OCI-LY3 (cell line): ENCODE data around the gene MXRA5.

ENCODE experiments used
- EZH2phosphoT487 ChIP-seq: fragments of 200-600 bp; shearing (Covaris generic); IDR thresholded peaks from 2 replicates; pipeline ENCODE4 v1.6.1; 2018; ENCODE audit warnings: antibody characterized with exemption, mixed run types, low read depth
- TF ChIP-seq, protein P1 (sequence below): fragments of 200-600, 300-600 bp; sonication (generic); IDR thresholded peaks from 2 replicates; pipeline ENCODE4 v1.5.1; 2014; ENCODE audit warnings: antibody characterized with exemption, low read length, low read depth

DNA sequence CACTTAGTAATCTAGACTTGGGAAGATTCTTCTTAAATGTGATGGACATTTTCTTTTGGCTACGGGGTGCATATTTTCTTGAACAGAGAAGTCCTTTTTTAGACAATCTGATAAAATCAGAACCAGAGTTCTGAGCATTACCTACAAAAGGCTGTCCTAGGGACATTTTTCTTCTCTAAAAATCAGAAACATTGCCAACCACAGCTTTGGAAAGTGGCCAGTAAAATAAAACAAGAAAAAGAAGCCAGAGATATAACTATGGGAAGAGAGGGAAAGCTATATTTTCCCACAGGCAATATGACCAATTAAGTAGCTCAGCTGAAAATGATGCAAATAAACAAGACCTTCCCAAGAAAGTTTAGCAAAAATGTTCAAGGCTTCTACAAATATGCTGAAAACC lies 55.9 kb downstream of the MXRA5 start:
- TF ChIP-seq, protein P1, sequence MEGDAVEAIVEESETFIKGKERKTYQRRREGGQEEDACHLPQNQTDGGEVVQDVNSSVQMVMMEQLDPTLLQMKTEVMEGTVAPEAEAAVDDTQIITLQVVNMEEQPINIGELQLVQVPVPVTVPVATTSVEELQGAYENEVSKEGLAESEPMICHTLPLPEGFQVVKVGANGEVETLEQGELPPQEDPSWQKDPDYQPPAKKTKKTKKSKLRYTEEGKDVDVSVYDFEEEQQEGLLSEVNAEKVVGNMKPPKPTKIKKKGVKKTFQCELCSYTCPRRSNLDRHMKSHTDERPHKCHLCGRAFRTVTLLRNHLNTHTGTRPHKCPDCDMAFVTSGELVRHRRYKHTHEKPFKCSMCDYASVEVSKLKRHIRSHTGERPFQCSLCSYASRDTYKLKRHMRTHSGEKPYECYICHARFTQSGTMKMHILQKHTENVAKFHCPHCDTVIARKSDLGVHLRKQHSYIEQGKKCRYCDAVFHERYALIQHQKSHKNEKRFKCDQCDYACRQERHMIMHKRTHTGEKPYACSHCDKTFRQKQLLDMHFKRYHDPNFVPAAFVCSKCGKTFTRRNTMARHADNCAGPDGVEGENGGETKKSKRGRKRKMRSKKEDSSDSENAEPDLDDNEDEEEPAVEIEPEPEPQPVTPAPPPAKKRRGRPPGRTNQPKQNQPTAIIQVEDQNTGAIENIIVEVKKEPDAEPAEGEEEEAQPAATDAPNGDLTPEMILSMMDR = no peak
- no peak for TF ChIP-seq EZH2phosphoT487
